ENCODE data around the gene CARD9.
"Not testable (repeated sequence)": the region's sequence is repeated elsewhere in the genome, so short reads cannot be mapped to it uniquely, and the experiment has no call there.

GRCh38 chr9:136319244-136319643 lies 54.2 kb downstream of the CARD9 start:
- not testable (repeated sequence) for TF ChIP-seq POLR2A, CTCF (IDR thresholded peaks at IDR 0.05)

All from thyroid gland (tissue), 4 donors.